HG03039 (cell line): ENCODE measurements around the gene CAMK2A.
"Not testable (repeated sequence)": the region's sequence is repeated elsewhere in the genome, so short reads cannot be mapped to it uniquely, and the experiment has no call there.

Experiments
- ATAC-seq: cut with Tn5 transposase; IDR thresholded peaks from one replicate; pipeline ENCODE4 v1.9.1; 2021; ENCODE audit warnings: mild to moderate bottlenecking, moderate library complexity; ENCODE audit not compliant: unreplicated experiment

CAMK2A gene

GRCh38 chr5:150256410-150257064, 33.0 kb downstream of the CAMK2A start:
- ATAC-seq = no peak

GRCh38 chr5:150255659-150256409, 33.7 kb downstream of the CAMK2A start:
- ATAC-seq = no peak

GRCh38 chr5:150254774-150255173, 34.8 kb downstream of the CAMK2A start:
- no peak for ATAC-seq

GRCh38 chr5:150254363-150254762, 35.2 kb downstream of the CAMK2A start:
- ATAC-seq = no peak

GRCh38 chr5:150253416-150254208, 36.0 kb downstream of the CAMK2A start:
- no peak for ATAC-seq

GRCh38 chr5:150252489-150252888, 37.1 kb downstream of the CAMK2A start:
- no peak for ATAC-seq

GRCh38 chr5:150251504-150251903, 38.1 kb downstream of the CAMK2A start:
- no peak for ATAC-seq

GRCh38 chr5:150249744-150250143, 39.8 kb downstream of the CAMK2A start:
- no peak for ATAC-seq

GRCh38 chr5:150248946-150249345, 40.6 kb downstream of the CAMK2A start:
- ATAC-seq = no peak

- not testable (repeated sequence) for ATAC-seq
Measured at GRCh38 chr5:150248493-150248892, 41.1 kb downstream of the CAMK2A start.

GRCh38 chr5:150247726-150248125, 41.8 kb downstream of the CAMK2A start:
- no peak for ATAC-seq

- ATAC-seq = no peak
Measured at GRCh38 chr5:150246835-150247234, 42.7 kb downstream of the CAMK2A start.

- ATAC-seq = no peak
Measured at GRCh38 chr5:150246429-150246828, 43.1 kb downstream of the CAMK2A start.

- no peak for ATAC-seq
Measured at GRCh38 chr5:150245808-150246207, 43.8 kb downstream of the CAMK2A start.

- no peak for ATAC-seq
Measured at GRCh38 chr5:150245111-150245789, 44.3 kb downstream of the CAMK2A start.

- ATAC-seq = no peak
Measured at GRCh38 chr5:150244209-150244608, 45.4 kb downstream of the CAMK2A start.

- no peak for ATAC-seq
Measured at GRCh38 chr5:150243590-150243989, 46.0 kb downstream of the CAMK2A start.

- ATAC-seq = no peak
Measured at GRCh38 chr5:150242251-150242894, 47.2 kb downstream of the CAMK2A start.

- ATAC-seq = no peak
Measured at GRCh38 chr5:150241298-150242160, 48.0 kb downstream of the CAMK2A start.

GRCh38 chr5:150239794-150240122, 49.8 kb downstream of the CAMK2A start:
- ATAC-seq = no peak
